Measurements from ENCODE around the gene CTNNB1. TPM values are rescaled to one million over a fixed set of nuclear protein-coding genes. Genes with fewer than 3 reads are reported as not detected.

The CTNNB1 gene
- total RNA-seq, 1 experiment from 2014 or later = 186 TPM

GRCh38 chr3:41199866-41200668 lies 762 bp downstream of the CTNNB1 start:
- CTCF ChIA-PET = no interaction called here
- Histone ChIP-seq H3K36me3 (ENCODE audit: control insufficient read depth, insufficient read depth, low read length) (peaks cover 2% of the 10 kb centered on the region; the same call in 1 of the 2 replicates), H3K27ac (ENCODE audit: low read length) (peak overlapping the region; percentile 85), H3K27me3 (ENCODE audit: control insufficient read depth, insufficient read depth, low read length) (no peaks in the 10 kb centered on the region), H3K9me3 (ENCODE audit: control insufficient read depth, insufficient read depth, low read depth, low read length) (no peaks in the 10 kb centered on the region), H3K4me3 (ENCODE audit: low read depth in 2 of 2, low read length in 2 of 2) (peak overlapping the region; percentile 89 to 94), H3K4me1 (ENCODE audit: control insufficient read depth, insufficient read depth, low read length) (peaks cover 24% of the 10 kb centered on the region)
- in situ Hi-C loops (cut with HindIII; ENCODE audit: low pct_unique_long_range_greater_than_20kb, low sequenced_read_pairs) (no loop called here), intact Hi-C loops (cut with micrococcal nuclease; ENCODE audit: unreplicated experiment) (loop anchor here (5.0 kb wide), 1 partner anchor 618 kb away; no protein-coding TSS in a partner anchor)
- TF ChIP-seq REST (IDR thresholded peaks at IDR 0.05; ENCODE audit: insufficient read depth in 1 of 2, low read depth in 2 of 2, low read length in 1 of 2) (no peak), SIN3A (IDR thresholded peaks at IDR 0.05; ENCODE audit: borderline replicate concordance, insufficient read depth, low read depth, low read length) (no peak), CTCF (IDR thresholded peaks at IDR 0.05) (no peak)
- BruUV-seq (replicated peaks) = no TSS peak
- POLR2A ChIA-PET = interaction anchor here (0.6 to 0.7 kb wide), 4 partner anchors 415 to 1637 kb away, joined by 3 to 5 read pairs (median 4); no protein-coding TSS in a partner anchor
- ATAC-seq (peak; percentile 20), DNase-seq (ENCODE audit: low read depth, low spot score) (no peak)

- peak overlapping the region; percentile 89 to 94 for H3K4me3 ChIP-seq (ENCODE audit: low read depth in 2 of 2, low read length in 2 of 2)
- H3K36me3 ChIP-seq (ENCODE audit: control insufficient read depth, insufficient read depth, low read length) = peaks cover 2% of the 10 kb centered on the region; the same call in 1 of the 2 replicates
- no peaks in the 10 kb centered on the region for H3K27me3 ChIP-seq (ENCODE audit: control insufficient read depth, insufficient read depth, low read length)
- no TSS peak for BruUV-seq (replicated peaks)
- ChIA-PET POLR2A (interaction anchor here (0.6 kb wide), 1 partner anchor 416 kb away, joined by 5 read pairs; no protein-coding TSS in a partner anchor), CTCF (no interaction called here)
- TF ChIP-seq POLR2AphosphoS5 (IDR thresholded peaks at IDR 0.05; ENCODE audit: low read depth, low read length) (no peak), REST (IDR thresholded peaks at IDR 0.05; ENCODE audit: insufficient read depth in 1 of 2, low read depth in 2 of 2, low read length in 1 of 2) (no peak), TCF7L2 (IDR thresholded peaks at IDR 0.05; ENCODE audit: low read depth, low read length) (no peak), CTCF (IDR thresholded peaks at IDR 0.05) (no peak), SIN3A (IDR thresholded peaks at IDR 0.05; ENCODE audit: borderline replicate concordance, insufficient read depth, low read depth, low read length) (no peak)
- H3K9me3 ChIP-seq (ENCODE audit: control insufficient read depth, insufficient read depth, low read depth, low read length) = no peaks in the 10 kb centered on the region
- peaks cover 24% of the 10 kb centered on the region for H3K4me1 ChIP-seq (ENCODE audit: control insufficient read depth, insufficient read depth, low read length)
- peak overlapping the region; percentile 85 for H3K27ac ChIP-seq (ENCODE audit: low read length)
- ATAC-seq = no peak
- in situ Hi-C loops (cut with HindIII; ENCODE audit: low pct_unique_long_range_greater_than_20kb, low sequenced_read_pairs) = no loop called here
- no peak for DNase-seq (ENCODE audit: low read depth, low spot score)
- intact Hi-C loops (cut with micrococcal nuclease; ENCODE audit: unreplicated experiment) = loop anchor here (5.0 kb wide), 1 partner anchor 618 kb away; no protein-coding TSS in a partner anchor
Measured at GRCh38 chr3:41200669-41201021, 1.3 kb downstream of the CTNNB1 start.
